CD4-positive, alpha-beta T cell treated with Interleukin-15 for 1 hour (primary cell): ENCODE results near the gene C1QTNF6.

Experiments
- DNase-seq: peaks from one replicate; pipeline ENCODE4 v3.0.0-alpha.2; 2020

The C1QTNF6 gene

GRCh38 chr22:37188901-37189466 lies 937 bp upstream of the C1QTNF6 start:
- no peak for DNase-seq

- no peak for DNase-seq
Measured at GRCh38 chr22:37187552-37187890, 526 bp downstream of the C1QTNF6 start.

- DNase-seq, result no peak
Measured at GRCh38 chr22:37186997-37187522, 987 bp downstream of the C1QTNF6 start.

DNA sequence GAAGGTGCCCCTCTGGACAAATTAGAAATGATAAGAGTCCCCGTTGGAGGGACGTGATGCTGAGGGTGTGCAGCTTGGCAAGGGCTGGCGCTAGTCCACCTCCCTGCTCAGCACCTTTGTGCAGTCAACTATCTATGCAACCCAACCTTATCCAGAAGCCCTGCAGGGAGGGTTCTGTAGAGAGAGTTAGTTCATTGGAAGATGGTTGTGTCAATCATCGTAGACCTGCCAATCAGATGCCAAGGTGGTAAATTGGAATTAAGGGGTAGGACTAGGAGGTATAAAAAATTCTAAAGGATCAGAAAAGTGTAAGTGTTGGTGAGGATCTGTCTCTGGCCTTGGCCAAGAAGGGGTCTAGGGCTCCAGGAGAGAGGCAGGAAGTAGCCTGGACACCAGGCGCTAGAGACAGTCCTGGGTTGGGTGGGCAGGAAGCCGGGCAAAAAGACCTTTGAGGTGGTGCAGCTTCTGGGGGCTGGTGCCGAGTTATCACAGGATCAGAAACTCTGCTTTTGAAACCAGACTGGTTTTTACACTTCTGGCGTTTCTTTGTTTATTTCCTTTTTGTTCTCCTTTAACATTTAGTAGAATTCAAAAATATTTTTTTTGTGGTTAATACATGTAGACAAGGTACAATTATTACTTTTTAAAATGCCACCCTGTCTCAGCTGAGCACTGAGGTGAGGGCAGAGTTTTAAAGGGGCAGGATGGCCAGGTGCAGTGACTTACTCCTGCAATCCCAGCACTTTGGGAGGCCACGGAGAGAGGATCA lies 1.6 kb downstream of the C1QTNF6 start:
- peak; percentile 42 for DNase-seq

- DNase-seq, result no peak
Measured at GRCh38 chr22:37185646-37186227, 2.3 kb downstream of the C1QTNF6 start.

DNA sequence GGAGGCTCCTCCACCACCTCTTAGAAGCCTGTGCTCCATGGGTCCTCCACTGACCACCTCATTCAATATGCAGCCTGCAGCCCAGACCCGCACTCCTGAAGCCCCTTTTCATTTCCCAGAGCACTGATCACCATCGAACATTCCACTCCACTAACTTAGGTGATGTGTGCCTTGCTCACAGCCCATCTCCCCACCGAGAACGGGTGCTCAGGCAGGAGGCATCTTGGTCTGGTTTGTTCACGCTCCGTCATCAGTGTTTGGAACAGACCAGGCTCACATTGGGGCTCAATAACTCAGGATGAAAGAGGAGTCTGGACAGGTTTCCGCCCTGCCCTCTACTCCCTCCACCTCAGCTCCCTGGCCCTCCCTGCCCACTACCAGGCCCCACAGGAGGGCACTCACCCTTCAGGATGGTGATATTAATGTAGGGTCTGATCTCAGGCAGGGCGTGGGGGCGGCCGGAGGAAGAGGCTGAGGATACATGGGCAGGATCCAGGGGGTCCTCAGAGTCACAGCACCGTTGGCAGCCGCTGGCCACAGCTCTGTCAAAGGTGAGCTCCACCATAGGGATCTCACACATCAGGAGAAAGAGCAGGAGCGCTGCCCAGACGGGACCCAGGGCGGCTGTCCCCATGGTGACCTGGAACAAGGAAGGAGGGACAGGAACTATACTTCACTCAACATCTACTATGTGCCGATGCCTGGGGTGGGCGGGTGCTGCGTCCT lies 3.1 kb downstream of the C1QTNF6 start:
- no peak for DNase-seq

DNA sequence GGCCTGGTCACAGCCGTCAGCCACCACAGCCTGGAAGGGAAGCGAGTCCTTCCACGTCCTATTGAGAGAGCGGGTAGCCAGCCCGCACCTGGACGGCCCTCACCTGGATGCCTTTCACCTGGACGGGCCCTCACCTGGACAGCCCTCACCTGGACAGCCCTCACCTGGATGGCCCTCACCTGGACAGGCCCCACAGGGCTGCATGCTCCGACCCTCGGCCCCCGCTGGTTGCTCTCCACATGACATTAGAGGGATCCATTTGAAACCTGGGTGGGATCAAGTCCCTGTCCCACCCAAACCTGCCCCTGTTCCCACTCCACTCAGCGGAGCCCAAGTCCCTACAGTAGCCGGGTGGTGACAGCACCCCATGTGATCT lies 3.7 kb downstream of the C1QTNF6 start:
- DNase-seq, result no peak

DNA sequence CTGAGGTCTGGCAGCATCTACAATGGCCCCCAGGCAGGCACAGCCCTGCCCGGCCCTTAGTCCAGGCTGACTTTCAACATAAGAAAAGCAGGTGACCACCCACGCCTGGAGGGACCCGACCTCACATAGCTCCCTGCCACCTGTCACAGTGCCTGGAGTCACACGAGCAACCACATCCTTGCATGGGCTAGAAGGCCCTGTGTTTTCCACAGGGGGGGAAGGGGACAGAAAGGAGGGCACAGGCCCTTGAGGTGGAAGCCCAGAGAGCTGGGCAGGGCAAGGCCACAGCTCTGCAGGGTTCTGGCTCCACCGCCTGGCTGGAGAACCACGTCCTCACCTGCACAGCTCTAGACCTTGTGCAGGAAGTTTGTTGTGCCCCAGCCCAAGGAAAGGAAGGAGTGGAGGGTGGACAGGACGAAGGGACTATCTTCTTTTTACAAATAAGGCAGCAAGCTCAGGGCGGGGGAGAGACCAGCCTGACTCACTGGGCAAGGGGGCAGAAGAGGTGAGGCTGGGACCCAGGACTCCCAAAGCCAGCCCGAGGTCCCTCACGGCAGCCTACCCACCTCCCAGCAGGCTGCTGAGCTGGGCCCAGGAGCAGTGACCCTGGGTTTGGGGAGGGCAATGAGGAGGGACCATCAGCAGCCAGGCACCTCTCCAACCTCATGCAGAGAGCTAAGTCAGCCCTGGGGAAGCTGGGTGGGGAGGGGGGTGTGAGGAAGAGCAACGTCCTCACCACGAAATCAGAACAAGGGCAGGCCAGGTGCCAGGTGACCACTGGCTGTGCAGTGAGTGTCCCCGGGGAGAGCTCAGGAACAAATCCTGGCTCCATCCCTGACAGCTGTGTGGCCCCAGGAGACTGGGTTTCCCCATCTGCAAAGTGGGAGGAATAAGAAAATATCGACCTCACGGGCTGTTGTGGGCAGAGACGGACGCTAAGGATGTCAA lies 4.3 kb downstream of the C1QTNF6 start:
- no peak for DNase-seq

DNA sequence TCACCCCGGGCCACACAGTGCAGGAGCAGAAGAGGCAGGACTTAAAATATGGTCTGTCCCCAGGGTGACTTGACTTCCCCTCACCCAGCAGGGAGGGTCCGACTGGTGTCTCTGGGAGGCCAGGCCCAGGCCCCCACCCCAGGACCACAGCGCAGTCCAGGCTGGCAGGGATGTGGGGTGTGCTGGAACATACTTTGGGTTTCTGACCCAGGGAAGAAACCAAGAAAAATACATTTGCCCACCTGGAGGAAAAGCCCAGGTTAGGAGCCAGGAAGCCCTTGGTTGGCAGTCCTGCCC lies 5.2 kb downstream of the C1QTNF6 start:
- DNase-seq, result no peak

- DNase-seq, result no peak
Measured at GRCh38 chr22:37182101-37182948, 5.7 kb downstream of the C1QTNF6 start.

DNA sequence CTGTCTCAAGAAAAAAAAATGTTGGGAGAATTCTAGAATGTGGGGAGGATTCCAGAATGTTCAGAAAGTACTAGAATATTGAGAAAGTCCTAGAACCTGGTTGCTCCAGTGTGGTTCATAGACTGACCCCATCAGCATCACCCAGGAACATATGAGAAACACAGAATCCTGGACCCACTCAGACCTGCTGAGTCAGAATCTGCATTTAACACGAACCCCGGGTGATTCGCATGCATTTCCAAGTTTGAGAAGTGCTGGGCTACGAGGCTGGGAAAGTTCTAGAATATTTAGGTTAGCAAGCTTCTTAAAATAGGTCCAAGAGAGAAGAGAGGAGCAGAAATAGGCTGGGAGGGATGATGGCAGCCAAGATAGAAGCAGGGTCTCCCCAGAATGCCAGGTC lies 6.4 kb downstream of the C1QTNF6 start:
- no peak for DNase-seq

GRCh38 chr22:37180531-37181231 lies 7.4 kb downstream of the C1QTNF6 start:
- DNase-seq, result no peak

- DNase-seq, result no peak
Measured at GRCh38 chr22:37179622-37180420, 8.2 kb downstream of the C1QTNF6 start.

- no peak for DNase-seq
Measured at GRCh38 chr22:37179126-37179470, 8.9 kb downstream of the C1QTNF6 start.

GRCh38 chr22:37178350-37179125 lies 9.5 kb downstream of the C1QTNF6 start:
- DNase-seq, result no peak

DNA sequence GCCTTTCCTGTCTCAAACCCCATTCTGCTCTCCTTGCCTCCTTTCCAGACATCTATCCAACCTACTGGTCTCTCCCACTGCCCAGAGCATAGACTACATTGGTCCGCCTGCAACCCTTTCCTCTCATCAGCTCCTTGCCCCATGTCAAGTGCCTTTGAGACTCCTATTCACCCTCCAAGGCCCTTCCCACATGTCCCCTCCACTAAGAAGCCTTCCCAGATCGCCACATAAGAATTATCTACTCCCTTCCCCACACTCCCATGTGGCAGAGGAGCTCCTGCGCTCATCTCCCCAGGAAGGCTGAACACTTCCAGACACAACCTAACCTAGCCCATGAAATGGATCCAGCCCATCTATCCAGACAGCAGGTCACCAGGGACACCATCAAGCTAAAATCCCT lies 10.3 kb downstream of the C1QTNF6 start:
- DNase-seq, result no peak

DNA sequence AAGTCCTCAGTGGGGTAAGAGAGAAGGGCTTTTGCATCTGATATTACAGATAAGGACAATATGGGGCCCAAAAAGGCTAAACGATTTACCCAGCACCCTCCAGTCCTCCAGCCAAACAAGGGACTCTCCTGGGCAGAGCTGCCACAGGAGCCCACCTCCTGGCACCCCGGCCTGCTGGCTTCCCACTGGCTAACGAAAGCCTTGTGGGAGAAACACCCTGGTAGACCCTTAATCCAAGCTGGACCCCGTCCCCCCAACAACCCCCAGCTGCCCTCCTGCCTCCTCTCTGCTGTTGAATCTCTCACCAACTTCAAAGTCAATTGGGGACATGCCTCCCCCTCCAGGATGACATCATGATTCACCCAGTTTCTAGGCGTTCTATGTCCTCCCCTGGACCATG lies 10.8 kb downstream of the C1QTNF6 start:
- DNase-seq, result no peak

GRCh38 chr22:37176464-37177061 lies 11.5 kb downstream of the C1QTNF6 start:
- peak; percentile 35 for DNase-seq
